RCC 7860 (cell line): ENCODE data around the gene EVX2.

ENCODE experiments used
- DNase-seq: peaks from one replicate; pipeline ENCODE4 v3.0.0-alpha.2; 2015; ENCODE audit warnings: low spot score
- FAIRE-seq: peaks from 2 replicates; lab custom pipeline; 2012; peaks lifted over from hg19 to GRCh38; lab: Jason Lieb, UNC

Gene EVX2

DNA sequence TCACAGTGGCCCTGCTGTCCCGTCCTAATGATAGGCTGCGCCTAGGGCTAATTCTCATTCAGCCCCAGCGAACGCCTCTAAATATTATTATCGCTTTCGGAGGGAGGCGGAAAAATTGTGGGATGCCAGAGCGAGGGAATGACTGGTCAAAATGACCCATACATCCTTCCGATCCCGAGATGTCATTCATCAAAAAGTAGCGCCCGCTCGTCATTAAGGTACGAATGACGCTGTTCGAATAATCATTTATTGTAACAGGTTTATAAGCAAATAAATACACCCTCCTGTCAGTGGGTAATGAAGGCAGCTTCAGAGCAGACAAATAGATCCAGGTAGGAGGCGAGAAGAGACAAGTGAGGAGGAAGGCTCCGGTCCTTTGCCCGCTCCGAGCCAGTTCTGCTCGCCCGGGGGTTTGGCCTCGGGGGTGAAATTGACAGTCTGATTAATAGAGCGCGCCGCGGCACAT, at the start of gene EVX2:
Gene EVX2, minus strand, starts transcription at position 167 of the 466 bp plus-strand sequence. CDS start 186 bp downstream, outside the sequence.
- FAIRE-seq = no peak
- no peak for DNase-seq

GRCh38 chr2:176133389-176133788, 49.6 kb upstream of the EVX2 start:
- no peak for FAIRE-seq
- no peak for DNase-seq

DNA sequence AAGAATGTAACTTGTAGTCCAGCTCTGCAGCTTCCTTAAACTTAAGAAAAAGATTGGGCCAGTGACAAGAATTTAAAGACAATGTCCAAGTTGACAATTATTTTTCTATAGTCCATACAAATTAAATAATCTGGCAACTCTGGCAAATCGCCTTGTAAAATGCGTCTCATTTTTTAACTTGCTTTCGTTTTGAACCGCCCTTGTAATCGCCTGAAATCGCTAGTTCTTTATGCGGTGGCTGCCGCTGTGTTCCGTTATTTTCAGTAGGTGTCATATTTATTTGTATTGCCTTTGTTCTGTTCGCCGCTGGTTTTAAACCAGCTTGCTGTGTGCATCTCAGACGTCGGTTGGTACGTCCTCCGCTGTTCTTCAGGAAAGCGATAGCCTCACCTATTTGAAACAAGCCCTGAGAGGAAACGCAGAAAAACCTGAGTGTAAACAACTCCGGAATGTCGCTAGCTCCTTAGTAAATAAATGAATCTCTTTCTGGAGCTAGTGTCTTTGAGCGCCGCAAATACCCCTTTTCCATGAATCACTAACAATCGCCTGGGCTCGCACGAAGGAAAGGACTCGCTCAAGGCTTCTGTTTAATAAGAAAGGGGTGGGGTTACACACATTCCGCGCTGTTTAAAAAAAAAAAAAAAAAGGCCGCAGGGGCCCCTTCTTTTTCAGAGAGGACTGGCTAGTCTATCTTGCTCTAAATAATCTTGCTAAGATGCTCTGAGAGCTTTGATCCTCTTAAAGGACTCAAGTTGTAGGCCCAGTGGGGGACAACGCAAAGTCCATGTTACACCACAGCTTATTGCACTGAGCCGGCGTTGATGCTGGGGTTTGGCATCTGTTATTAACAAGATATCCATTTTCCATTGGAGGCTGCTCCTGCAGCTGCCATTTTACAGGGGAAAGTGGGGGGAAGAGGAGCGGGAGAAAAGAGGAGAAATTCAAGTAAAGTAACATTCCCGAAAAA, 48.7 kb upstream of the EVX2 start:
- DNase-seq (no peak), FAIRE-seq (no peak)

DNA sequence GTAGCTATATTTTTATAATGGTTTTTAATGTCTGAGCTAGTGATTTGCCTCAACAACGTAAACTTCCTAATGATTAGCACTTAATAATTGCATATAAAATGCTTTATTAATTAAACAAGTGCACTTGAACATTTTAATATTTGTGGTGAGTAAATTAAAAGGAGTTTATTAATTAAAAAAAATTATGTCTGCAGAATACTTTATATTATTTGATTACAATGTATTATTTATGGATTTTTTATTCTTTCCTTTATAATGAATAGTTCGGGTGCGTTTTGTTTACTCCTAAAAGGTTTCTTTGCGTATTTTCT, 48.0 kb upstream of the EVX2 start:
- DNase-seq = no peak
- no peak for FAIRE-seq

- DNase-seq (no peak), FAIRE-seq (no peak)
Measured at GRCh38 chr2:176130957-176131847, 47.4 kb upstream of the EVX2 start.

- FAIRE-seq (no peak), DNase-seq (no peak)
Measured at GRCh38 chr2:176130147-176130956, 46.6 kb upstream of the EVX2 start.

GRCh38 chr2:176129813-176130146, 46.0 kb upstream of the EVX2 start:
- DNase-seq (no peak), FAIRE-seq (no peak)

DNA sequence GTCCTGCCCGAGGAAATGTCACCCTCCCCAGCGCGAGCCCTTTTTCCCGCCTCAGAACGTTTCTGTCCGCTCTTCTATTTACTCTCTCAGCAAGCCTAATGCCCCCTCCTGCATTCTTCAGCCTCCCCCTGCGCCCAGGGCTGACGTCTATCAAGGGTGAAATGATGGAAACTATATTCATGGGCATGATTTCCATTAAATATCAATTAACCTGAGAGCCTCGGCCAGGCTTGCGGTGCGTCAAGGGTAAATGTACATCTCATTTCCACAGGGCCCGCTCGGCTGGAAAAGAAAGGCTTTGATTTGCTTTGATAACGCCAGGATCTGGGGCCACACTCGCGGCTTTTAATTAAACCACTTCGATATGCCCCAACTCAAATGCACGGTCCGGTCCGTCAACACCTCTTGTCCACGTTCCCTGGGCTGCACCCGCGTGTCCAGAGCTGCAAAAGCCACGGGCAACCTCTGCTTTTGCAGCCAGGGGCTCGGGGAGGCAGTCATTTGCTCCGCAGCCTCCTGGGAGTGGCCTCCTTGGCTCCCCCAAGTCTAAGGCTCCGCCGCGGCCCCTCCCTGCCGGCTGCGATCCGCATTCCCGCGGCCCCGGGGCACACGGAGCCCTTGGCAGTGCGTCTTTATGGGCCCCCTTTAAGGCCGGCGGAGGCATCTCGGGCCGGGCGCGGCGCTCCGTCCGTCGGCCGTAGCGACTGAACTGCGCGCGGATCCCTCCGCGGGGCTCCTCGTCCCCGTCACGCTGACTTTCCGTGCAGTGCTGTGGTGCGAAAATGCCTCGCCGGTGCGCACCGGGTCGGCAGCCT, 45.4 kb upstream of the EVX2 start, which contains the start of gene HOXD8:
Gene HOXD8, plus strand, starts transcription at position 724 of the 815 bp plus-strand sequence. CDS start 662 bp downstream, outside the sequence.
- DNase-seq = peak; percentile 61
- no peak for FAIRE-seq

DNA sequence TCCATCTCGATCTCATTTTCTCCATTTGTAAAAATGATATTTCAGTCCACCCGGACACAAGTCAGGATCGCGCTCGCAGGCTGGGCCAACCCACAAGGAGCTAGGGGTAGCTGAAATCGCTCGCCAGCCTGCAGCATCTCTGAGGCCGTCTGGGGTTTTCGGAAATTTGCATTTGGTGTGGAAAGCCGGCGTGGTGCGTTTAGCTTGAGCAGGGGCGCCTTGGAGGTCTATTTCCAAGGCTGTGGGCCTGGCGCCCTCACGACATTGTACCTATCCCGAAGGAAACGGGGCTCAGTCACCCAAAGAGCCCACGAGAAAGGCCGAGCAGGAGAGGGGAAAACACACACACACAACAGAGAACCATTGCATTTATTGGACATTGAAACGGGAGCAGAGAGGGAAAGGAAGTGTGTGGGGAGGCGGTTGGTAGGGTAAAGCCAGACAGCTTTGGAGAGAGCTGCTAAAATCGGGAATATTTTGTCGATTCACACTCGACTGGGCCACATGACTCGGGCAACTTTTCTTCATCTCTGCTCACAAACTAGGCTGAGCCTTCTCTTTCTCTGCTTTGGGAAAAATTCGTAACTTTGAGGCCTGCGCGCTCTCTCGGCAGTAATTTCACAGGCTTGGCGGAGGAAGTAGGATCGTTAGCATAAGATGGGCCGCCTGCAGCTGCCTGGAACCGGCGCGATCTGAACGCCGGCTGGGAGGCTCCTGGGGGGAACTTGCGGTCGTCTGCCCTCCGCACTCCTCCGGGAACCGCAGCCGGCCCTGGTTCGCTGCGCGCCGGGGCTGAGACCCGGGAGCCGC, 44.6 kb upstream of the EVX2 start:
- DNase-seq (no peak), FAIRE-seq (no peak)

- FAIRE-seq (no peak), DNase-seq (no peak)
Measured at GRCh38 chr2:176127774-176128072, 44.0 kb upstream of the EVX2 start.

- no peak for DNase-seq
- FAIRE-seq = peak; percentile 83
Measured at GRCh38 chr2:176126929-176127773, 43.4 kb upstream of the EVX2 start.

DNA sequence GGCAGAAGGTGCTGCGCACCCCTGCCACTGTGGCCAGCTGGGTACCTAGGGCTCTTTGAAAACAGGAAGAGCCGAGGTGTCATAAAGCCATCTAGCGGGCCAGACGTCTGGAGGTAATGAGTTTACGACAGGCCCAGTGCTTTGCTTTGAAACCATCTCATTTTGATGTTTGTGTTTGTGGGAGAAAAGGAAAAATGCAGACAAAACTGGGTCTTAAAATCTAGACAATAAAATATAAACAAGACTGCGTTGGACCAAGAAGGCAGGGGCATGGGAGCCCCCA, 42.0 kb upstream of the EVX2 start:
- no peak for DNase-seq
- no peak for FAIRE-seq

DNA sequence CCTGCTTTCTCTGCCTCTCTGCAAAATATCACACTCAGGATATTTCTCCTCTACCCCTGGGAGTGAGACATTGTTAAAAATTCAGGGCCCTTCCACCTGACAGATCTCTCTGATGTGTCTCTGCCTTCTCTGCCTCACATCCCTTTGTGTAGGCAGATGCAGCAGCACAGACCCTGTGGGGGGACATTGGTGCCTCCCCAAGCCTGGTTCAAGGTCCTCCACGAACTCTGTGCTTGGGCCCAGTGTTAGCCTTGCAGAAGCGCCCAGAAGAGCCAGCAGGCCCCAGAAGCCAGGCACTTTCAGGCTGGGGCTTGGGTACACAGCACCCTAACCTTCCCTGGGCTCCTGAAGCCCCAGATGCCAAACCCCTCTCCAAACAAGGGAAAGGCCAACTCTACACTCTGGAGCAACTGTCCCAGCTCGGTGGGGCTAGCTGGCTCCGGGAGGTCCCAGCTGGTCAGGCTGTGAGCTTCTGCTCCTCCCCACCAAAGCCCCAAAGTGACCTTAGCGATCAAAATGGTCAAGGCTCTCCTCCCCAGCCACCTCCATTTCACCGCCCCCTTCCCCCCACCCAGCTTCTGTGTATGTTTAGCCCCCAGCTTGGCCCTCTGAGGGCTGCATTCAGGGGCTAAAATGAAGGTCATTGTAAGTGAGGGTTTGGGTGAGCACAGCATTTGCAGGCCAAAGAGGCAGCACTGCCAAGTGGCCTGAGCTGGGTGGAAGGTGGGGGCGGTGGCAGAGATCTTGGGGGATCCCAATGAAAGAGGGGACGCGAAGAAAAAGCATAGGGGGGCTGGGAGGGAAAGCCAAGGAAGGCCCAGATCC, 41.4 kb upstream of the EVX2 start:
- FAIRE-seq = no peak
- no peak for DNase-seq

- DNase-seq (no peak), FAIRE-seq (no peak)
Measured at GRCh38 chr2:176124110-176124946, 40.6 kb upstream of the EVX2 start.

DNA sequence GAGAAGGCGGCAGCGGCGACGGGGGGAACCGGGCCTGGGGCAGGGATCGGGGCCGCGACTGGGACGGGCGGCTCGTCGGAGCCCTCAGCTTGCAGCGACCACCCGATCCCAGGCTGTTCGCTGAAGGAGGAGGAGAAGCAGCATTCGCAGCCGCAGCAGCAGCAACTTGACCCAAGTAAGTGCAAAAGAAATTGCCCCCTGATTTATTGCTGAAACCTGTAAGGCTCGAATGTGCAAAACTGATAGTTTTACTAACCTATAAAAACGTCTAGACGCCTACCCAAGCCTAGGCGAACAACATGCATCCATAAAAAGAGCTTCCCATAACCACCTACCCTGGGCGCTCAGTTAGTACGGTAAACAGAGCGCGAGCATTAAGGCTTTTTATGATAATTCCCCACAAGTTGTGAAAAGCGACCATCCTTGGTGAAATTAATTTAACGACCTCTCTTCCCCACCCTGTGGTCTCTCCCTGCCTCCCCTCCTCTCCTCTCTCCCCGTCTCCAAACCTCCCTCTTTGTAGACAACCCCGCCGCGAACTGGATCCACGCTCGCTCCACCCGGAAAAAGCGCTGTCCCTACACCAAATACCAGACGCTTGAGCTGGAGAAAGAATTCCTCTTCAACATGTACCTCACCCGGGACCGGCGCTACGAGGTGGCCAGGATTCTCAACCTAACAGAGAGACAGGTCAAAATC, 39.8 kb upstream of the EVX2 start:
- DNase-seq (no peak), FAIRE-seq (no peak)

DNA sequence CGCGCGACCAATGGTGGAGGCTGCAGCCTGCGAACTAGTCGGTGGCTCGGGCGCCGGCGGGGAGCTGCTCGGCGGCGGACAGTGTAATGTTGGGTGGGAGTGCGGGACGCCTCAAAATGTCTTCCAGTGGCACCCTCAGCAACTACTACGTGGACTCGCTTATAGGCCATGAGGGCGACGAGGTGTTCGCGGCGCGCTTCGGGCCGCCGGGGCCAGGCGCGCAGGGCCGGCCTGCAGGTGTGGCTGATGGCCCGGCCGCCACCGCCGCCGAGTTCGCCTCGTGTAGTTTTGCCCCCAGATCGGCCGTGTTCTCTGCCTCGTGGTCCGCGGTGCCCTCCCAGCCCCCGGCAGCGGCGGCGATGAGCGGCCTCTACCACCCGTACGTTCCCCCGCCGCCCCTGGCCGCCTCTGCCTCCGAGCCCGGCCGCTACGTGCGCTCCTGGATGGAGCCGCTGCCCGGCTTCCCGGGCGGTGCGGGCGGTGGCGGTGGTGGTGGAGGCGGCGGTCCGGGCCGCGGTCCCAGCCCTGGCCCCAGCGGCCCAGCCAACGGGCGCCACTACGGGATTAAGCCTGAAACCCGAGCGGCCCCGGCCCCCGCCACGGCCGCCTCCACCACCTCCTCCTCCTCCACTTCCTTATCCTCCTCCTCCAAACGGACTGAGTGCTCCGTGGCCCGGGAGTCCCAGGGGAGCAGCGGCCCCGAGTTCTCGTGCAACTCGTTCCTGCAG, 39.1 kb upstream of the EVX2 start, which contains the start of gene HOXD9:
Gene HOXD9, plus strand, starts transcription at position 37 of the 728 bp plus-strand sequence. Its CDS starts 50 bp downstream, at position 87.
- DNase-seq (no peak), FAIRE-seq (no peak)
